Panc1 (cell line): ENCODE data around the gene TPD52L1. TPM values are rescaled to one million over a fixed set of nuclear protein-coding genes. Genes with fewer than 3 reads are reported as not detected.

Experiments
- ATAC-seq: fragments of 200-7000 bp; cut with Tn5 transposase; 2 replicates; pipeline ENCODE4 v1.9.1; 2020; ENCODE audit warnings: mild to moderate bottlenecking, moderate library complexity
- BruUV-seq: library from RNA; stranded (reverse); fragments of 400-500 nt; replicated peaks from 2 replicates; lab custom pipeline; 2021; lab: Mats Ljungman, UMichigan
- CTCF ChIA-PET: fragments of 300-600 bp; sonication (Branson Sonifier 250); formaldehyde crosslinking; loops from one replicate; lab custom pipeline; 2022; ENCODE audit warnings: antibody characterized with exemption; lab: Charles Lee
- POLR2A ChIA-PET: fragments of 300-600 bp; sonication (Branson Sonifier 250); formaldehyde crosslinking; loops from one replicate; lab custom pipeline; 2022; ENCODE audit warnings: antibody characterized with exemption; lab: Charles Lee
- DNase-seq: peaks from one replicate; pipeline ENCODE4 v3.0.0-alpha.2; 2010; ENCODE audit warnings: low read depth, low spot score
- H3K27ac ChIP-seq: 2 replicates; pipeline ENCODE4 v1.5.1; 2011; ENCODE audit warnings: mild to moderate bottlenecking, low read length, inconsistent platforms
- H3K27me3 ChIP-seq: fragments of 200-500 bp; sonication (Bioruptor generic); 2 replicates; pipeline ENCODE4 v1.6.0; 2014; ENCODE audit warnings: low read length, inconsistent platforms; ENCODE audit not compliant: control insufficient read depth, insufficient read depth
- H3K36me3 ChIP-seq: fragments of 200-500 bp; sonication (Bioruptor generic); 2 replicates; pipeline ENCODE4 v1.5.1; 2014; ENCODE audit warnings: inconsistent platforms, mild to moderate bottlenecking, low read length, moderate library complexity; ENCODE audit not compliant: control insufficient read depth, insufficient read depth
- H3K4me1 ChIP-seq: 2 replicates; pipeline ENCODE4 v1.5.1; 2011; ENCODE audit warnings: inconsistent platforms, mild to moderate bottlenecking, low read length, moderate library complexity; ENCODE audit not compliant: control insufficient read depth, insufficient read depth
- H3K4me3 ChIP-seq, 2 experiments: 2 replicates each; pipeline ENCODE4 v1.5.1; 2011 to 2012; ENCODE audit warnings: low read depth in 2 of 2, low read length in 2 of 2, mild to moderate bottlenecking in 2 of 2, inconsistent platforms in 1 of 2, moderate library complexity in 1 of 2
- H3K9me3 ChIP-seq: fragments of 200-500 bp; sonication (Bioruptor generic); 2 replicates; pipeline ENCODE4 v1.5.1; 2014; ENCODE audit warnings: low read depth, mild to moderate bottlenecking, inconsistent platforms, low read length, moderate library complexity; ENCODE audit not compliant: control insufficient read depth, insufficient read depth
- CTCF ChIP-seq: fragments of 450-650 bp; IDR thresholded peaks from 2 replicates; pipeline ENCODE4 v1.5.1; 2017; ENCODE audit warnings: mild to moderate bottlenecking
- POLR2AphosphoS5 ChIP-seq: IDR thresholded peaks from 2 replicates; pipeline ENCODE4 v1.6.1; 2012; ENCODE audit warnings: mild to moderate bottlenecking, low read depth, low read length, moderate library complexity
- REST ChIP-seq, 2 experiments: IDR thresholded peaks; 2 replicates each; pipeline ENCODE4 v1.6.1; 2011 to 2012; ENCODE audit warnings: low read depth in 2 of 2, control low read depth in 1 of 2, low read length in 1 of 2, mild to moderate bottlenecking in 1 of 2, moderate library complexity in 1 of 2; ENCODE audit not compliant: insufficient read depth in 1 of 2
- SIN3A ChIP-seq: IDR thresholded peaks from 2 replicates; pipeline ENCODE4 v1.6.1; 2012; ENCODE audit warnings: low read depth, mild to moderate bottlenecking, low read length, moderate library complexity, borderline replicate concordance; ENCODE audit not compliant: insufficient read depth
- TCF7L2 ChIP-seq: IDR thresholded peaks from 2 replicates; pipeline ENCODE4 v1.6.1; 2011; ENCODE audit warnings: mild to moderate bottlenecking, low read depth, low read length, inconsistent platforms
- in situ Hi-C: cut with HindIII; loops from 2 replicates; pipeline ENCODE4 v1.10.0; 2016; ENCODE audit warnings: low sequenced_read_pairs, low pct_unique_long_range_greater_than_20kb
- intact Hi-C: fragments of 100-400 bp; cut with micrococcal nuclease; formaldehyde crosslinking; loops from one replicate; pipeline ENCODE4 v1.10.0; 2022; ENCODE audit not compliant: unreplicated experiment
- total RNA-seq: library from RNA; stranded (reverse); gene quantifications from one replicate; pipeline ENCODE4 v1.2.1, GENCODE V29; 2021; ENCODE audit not compliant: unreplicated experiment

The TPD52L1 gene
- total RNA-seq, 1 experiment from 2014 or later: 2.9 TPM

- H3K4me3 ChIP-seq: no peak overlapping the region
- H3K27me3 ChIP-seq: no peaks in the 10 kb centered on the region
- H3K27ac ChIP-seq: no peak overlapping the region
- H3K4me1 ChIP-seq: no peaks in the 10 kb centered on the region
- POLR2A ChIA-PET: no interaction called here
- peaks cover 13% of the 10 kb centered on the region for H3K36me3 ChIP-seq
- ATAC-seq (no peak), DNase-seq (no peak)
- intact Hi-C loops (no loop called here), in situ Hi-C loops (no loop called here)
- no peak for TF ChIP-seq SIN3A
- TF ChIP-seq POLR2AphosphoS5: no peak
- TF ChIP-seq CTCF: no peak
- TF ChIP-seq REST (IDR thresholded peaks at IDR 0.05; ENCODE audit: insufficient read depth in 1 of 2, low read depth in 2 of 2, low read length in 1 of 2): no peak
- TF ChIP-seq TCF7L2: no peak
- no peaks in the 10 kb centered on the region for H3K9me3 ChIP-seq
- no TSS peak for BruUV-seq
- CTCF ChIA-PET: no interaction called here
These were observed 124.3 kb downstream of the TPD52L1 start for GRCh38 chr6:125277838-125278237.

- CTCF ChIA-PET: no interaction called here
These were observed 126.4 kb downstream of the TPD52L1 start for GRCh38 chr6:125279961-125280360.

More at GRCh38 chr6:125279961-125280360, 126.4 kb downstream of the TPD52L1 start:
- POLR2A ChIA-PET: no interaction called here
- Histone ChIP-seq H3K4me1 (no peaks in the 10 kb centered on the region), H3K27me3 (no peaks in the 10 kb centered on the region), H3K36me3 (peaks cover 10% of the 10 kb centered on the region), H3K4me3 (no peak overlapping the region), H3K9me3 (no peaks in the 10 kb centered on the region), H3K27ac (no peak overlapping the region)
- DNase-seq (no peak), ATAC-seq (no peak)
- intact Hi-C loops (no loop called here), in situ Hi-C loops (no loop called here)
- BruUV-seq: no TSS peak
- TF ChIP-seq POLR2AphosphoS5: no peak
- no peak for TF ChIP-seq REST (IDR thresholded peaks at IDR 0.05; ENCODE audit: insufficient read depth in 1 of 2, low read depth in 2 of 2, low read length in 1 of 2)
- TF ChIP-seq SIN3A: no peak
- TF ChIP-seq CTCF: no peak
- TF ChIP-seq TCF7L2: no peak
